Measurements from ENCODE around the gene FBLL1. TPM values are rescaled to one million over a fixed set of nuclear protein-coding genes. Genes with fewer than 3 reads are reported as not detected.

The FBLL1 gene
- total and polyA plus RNA-seq, 2 experiments from 2014 or later, result 2.3 to 6.0 TPM

DNA sequence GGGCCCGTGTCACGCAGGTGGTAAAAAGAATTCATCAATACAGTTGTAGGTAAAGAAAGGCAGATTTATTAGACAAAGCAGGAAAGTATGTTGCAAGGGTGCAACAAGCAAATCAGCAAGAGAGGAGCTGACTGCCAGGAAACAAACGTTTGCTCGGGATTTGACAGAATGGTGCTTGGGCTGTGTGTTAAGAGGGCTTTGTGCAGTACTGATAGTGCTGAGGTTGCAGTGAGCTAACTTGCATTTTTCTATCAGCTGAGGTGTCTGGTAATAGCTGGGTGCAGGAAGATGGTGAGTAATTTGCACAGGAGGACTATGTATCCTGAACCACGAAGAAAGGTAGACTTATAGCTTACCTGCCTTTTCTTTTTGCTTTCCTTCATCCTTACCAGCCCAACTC, 46.7 kb upstream of the FBLL1 start:
- peaks cover 10% of the 10 kb centered on the region for H3K79me2 ChIP-seq (replicated peaks; ENCODE audit: insufficient read depth)
- Mint-ChIP-seq H3K36me3 (ENCODE audit: low read depth) (peaks cover 6% of the 10 kb centered on the region; the same call in 2 of the 3 replicates), H3K4me3 (no peak overlapping the region), H3K9me3 (no peaks in the 10 kb centered on the region; the same call in 2 of the 3 replicates), H3K27me3 (ENCODE audit: insufficient read depth, low read depth, poor library complexity) (peaks cover 10% of the 10 kb centered on the region), H3K4me1 (peaks cover 8% of the 10 kb centered on the region), H3K27ac (no peak overlapping the region)
- no peak overlapping the region for H3K27ac ChIP-seq (ENCODE audit: low read depth)
- H3K4me2 ChIP-seq, result no peak overlapping the region
- H3F3A ChIP-seq (replicated peaks; ENCODE audit: low read depth), result no peaks in the 10 kb centered on the region
- H3K36me3 ChIP-seq (ENCODE audit: insufficient read depth), result no peaks in the 10 kb centered on the region
- no peaks in the 10 kb centered on the region for H3K27me3 ChIP-seq (ENCODE audit: insufficient read depth)
- peaks cover 2% of the 10 kb centered on the region; the same call in 1 of the 2 replicates for H3K4me1 ChIP-seq (ENCODE audit: insufficient read depth)
- ATAC-seq (no peak), DNase-seq (ENCODE audit: low spot score) (no peak)
- H3K9me2 ChIP-seq (ENCODE audit: insufficient read depth), result no peaks in the 10 kb centered on the region
- H3K4me3 ChIP-seq, result no peak overlapping the region
- TF ChIP-seq EZH2phosphoT487 (IDR thresholded peaks at IDR 0.05; ENCODE audit: unreplicated experiment) (no peak), REST (IDR thresholded peaks at IDR 0.05; ENCODE audit: unreplicated experiment) (no peak), POLR2AphosphoS5 (IDR thresholded peaks at IDR 0.05; ENCODE audit: low read depth) (no peak), ZNF114 (CRISPR knock-in tag; IDR thresholded peaks at IDR 0.05) (no peak), EZH2 (IDR thresholded peaks at IDR 0.05; ENCODE audit: low read depth, unreplicated experiment) (no peak), CREB1 (CRISPR knock-in tag; IDR thresholded peaks at IDR 0.05; ENCODE audit: low read depth) (no peak)
- TF ChIP-seq, protein P1, sequence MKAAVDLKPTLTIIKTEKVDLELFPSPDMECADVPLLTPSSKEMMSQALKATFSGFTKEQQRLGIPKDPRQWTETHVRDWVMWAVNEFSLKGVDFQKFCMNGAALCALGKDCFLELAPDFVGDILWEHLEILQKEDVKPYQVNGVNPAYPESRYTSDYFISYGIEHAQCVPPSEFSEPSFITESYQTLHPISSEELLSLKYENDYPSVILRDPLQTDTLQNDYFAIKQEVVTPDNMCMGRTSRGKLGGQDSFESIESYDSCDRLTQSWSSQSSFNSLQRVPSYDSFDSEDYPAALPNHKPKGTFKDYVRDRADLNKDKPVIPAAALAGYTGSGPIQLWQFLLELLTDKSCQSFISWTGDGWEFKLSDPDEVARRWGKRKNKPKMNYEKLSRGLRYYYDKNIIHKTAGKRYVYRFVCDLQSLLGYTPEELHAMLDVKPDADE (IDR thresholded peaks at IDR 0.05), result no peak
- H2AFZ ChIP-seq, result no peak overlapping the region
- H4K20me1 ChIP-seq (replicated peaks; ENCODE audit: insufficient read depth), result no peaks in the 10 kb centered on the region

GRCh38 chr5:168486136-168486879, 42.8 kb upstream of the FBLL1 start, which contains the start of gene RARS1:
TSS of gene RARS1 (plus strand) at chr5:168486471. CDS start at chr5:168486499, 28 bp downstream.
- Mint-ChIP-seq H3K27me3 (ENCODE audit: insufficient read depth, low read depth, poor library complexity) (peaks cover 7% of the 10 kb centered on the region), H3K9me3 (no peaks in the 10 kb centered on the region), H3K4me1 (peaks cover 11% of the 10 kb centered on the region)
- TF ChIP-seq, protein P2, sequence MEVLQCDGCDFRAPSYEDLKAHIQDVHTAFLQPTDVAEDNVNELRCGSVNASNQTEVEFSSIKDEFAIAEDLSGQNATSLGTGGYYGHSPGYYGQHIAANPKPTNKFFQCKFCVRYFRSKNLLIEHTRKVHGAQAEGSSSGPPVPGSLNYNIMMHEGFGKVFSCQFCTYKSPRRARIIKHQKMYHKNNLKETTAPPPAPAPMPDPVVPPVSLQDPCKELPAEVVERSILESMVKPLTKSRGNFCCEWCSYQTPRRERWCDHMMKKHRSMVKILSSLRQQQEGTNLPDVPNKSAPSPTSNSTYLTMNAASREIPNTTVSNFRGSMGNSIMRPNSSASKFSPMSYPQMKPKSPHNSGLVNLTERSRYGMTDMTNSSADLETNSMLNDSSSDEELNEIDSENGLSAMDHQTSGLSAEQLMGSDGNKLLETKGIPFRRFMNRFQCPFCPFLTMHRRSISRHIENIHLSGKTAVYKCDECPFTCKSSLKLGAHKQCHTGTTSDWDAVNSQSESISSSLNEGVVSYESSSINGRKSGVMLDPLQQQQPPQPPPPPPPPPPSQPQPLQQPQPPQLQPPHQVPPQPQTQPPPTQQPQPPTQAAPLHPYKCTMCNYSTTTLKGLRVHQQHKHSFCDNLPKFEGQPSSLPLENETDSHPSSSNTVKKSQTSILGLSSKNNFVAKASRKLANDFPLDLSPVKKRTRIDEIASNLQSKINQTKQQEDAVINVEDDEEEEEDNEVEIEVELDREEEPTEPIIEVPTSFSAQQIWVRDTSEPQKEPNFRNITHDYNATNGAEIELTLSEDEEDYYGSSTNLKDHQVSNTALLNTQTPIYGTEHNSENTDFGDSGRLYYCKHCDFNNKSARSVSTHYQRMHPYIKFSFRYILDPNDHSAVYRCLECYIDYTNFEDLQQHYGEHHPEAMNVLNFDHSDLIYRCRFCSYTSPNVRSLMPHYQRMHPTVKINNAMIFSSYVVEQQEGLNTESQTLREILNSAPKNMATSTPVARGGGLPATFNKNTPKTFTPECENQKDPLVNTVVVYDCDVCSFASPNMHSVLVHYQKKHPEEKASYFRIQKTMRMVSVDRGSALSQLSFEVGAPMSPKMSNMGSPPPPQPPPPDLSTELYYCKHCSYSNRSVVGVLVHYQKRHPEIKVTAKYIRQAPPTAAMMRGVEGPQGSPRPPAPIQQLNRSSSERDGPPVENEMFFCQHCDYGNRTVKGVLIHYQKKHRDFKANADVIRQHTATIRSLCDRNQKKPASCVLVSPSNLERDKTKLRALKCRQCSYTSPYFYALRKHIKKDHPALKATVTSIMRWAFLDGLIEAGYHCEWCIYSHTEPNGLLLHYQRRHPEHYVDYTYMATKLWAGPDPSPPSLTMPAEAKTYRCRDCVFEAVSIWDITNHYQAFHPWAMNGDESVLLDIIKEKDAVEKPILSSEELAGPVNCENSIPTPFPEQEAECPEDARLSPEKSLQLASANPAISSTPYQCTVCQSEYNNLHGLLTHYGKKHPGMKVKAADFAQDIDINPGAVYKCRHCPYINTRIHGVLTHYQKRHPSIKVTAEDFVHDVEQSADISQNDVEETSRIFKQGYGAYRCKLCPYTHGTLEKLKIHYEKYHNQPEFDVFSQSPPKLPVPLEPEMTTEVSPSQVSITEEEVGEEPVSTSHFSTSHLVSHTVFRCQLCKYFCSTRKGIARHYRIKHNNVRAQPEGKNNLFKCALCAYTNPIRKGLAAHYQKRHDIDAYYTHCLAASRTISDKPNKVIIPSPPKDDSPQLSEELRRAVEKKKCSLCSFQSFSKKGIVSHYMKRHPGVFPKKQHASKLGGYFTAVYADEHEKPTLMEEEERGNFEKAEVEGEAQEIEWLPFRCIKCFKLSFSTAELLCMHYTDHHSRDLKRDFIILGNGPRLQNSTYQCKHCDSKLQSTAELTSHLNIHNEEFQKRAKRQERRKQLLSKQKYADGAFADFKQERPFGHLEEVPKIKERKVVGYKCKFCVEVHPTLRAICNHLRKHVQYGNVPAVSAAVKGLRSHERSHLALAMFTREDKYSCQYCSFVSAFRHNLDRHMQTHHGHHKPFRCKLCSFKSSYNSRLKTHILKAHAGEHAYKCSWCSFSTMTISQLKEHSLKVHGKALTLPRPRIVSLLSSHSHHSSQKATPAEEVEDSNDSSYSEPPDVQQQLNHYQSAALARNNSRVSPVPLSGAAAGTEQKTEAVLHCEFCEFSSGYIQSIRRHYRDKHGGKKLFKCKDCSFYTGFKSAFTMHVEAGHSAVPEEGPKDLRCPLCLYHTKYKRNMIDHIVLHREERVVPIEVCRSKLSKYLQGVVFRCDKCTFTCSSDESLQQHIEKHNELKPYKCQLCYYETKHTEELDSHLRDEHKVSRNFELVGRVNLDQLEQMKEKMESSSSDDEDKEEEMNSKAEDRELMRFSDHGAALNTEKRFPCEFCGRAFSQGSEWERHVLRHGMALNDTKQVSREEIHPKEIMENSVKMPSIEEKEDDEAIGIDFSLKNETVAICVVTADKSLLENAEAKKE (CRISPR knock-in tag; IDR thresholded peaks at IDR 0.05), result no peak
- TF ChIP-seq POLR2AphosphoS5 (IDR thresholded peaks at IDR 0.05; ENCODE audit: low read depth) (peak; percentile 98), ZNF114 (CRISPR knock-in tag; IDR thresholded peaks at IDR 0.05) (0 out of 2 replicates have a peak, but pooled peaks have one; percentile 39), CREB1 (CRISPR knock-in tag; IDR thresholded peaks at IDR 0.05; ENCODE audit: low read depth) (peak; percentile 58; the same call in 1 of the 2 replicates)

More at GRCh38 chr5:168486136-168486879, 42.8 kb upstream of the FBLL1 start, which contains the start of gene RARS1:
- Histone ChIP-seq H3F3A (replicated peaks; ENCODE audit: low read depth) (0 out of 2 replicates have a peak, but pooled peaks cover 4% of the 10 kb centered on the region), H4K20me1 (replicated peaks; ENCODE audit: insufficient read depth) (peaks cover 17% of the 10 kb centered on the region; the same call in 1 of the 2 replicates), H3K36me3 (ENCODE audit: insufficient read depth) (peaks cover 36% of the 10 kb centered on the region), H3K27me3 (ENCODE audit: insufficient read depth) (no peaks in the 10 kb centered on the region), H2AFZ (peak within 1 kb of the TSS; percentile 99), H3K27ac (ENCODE audit: low read depth) (peak within 1 kb of the TSS; percentile 84), H3K4me1 (ENCODE audit: insufficient read depth) (peaks cover 5% of the 10 kb centered on the region; the same call in 1 of the 2 replicates), H3K4me2 (peak within 1 kb of the TSS; percentile 97), H3K9me2 (ENCODE audit: insufficient read depth) (no peaks in the 10 kb centered on the region), H3K4me3 (peak within 1 kb of the TSS; percentile 99), H3K79me2 (replicated peaks; ENCODE audit: insufficient read depth) (peaks cover 36% of the 10 kb centered on the region)
- peak; percentile 96 for ATAC-seq
- H3K27ac Mint-ChIP-seq, result peak within 1 kb of the TSS; percentile 60
- peaks cover 41% of the 10 kb centered on the region for H3K36me3 Mint-ChIP-seq (ENCODE audit: low read depth)
- H3K4me3 Mint-ChIP-seq, result peak within 1 kb of the TSS; percentile 100
- DNase-seq (ENCODE audit: low spot score), result peak; percentile 97

Measured in GM23338 (cell line).